ENCODE results near the gene SLC7A8.

DNA sequence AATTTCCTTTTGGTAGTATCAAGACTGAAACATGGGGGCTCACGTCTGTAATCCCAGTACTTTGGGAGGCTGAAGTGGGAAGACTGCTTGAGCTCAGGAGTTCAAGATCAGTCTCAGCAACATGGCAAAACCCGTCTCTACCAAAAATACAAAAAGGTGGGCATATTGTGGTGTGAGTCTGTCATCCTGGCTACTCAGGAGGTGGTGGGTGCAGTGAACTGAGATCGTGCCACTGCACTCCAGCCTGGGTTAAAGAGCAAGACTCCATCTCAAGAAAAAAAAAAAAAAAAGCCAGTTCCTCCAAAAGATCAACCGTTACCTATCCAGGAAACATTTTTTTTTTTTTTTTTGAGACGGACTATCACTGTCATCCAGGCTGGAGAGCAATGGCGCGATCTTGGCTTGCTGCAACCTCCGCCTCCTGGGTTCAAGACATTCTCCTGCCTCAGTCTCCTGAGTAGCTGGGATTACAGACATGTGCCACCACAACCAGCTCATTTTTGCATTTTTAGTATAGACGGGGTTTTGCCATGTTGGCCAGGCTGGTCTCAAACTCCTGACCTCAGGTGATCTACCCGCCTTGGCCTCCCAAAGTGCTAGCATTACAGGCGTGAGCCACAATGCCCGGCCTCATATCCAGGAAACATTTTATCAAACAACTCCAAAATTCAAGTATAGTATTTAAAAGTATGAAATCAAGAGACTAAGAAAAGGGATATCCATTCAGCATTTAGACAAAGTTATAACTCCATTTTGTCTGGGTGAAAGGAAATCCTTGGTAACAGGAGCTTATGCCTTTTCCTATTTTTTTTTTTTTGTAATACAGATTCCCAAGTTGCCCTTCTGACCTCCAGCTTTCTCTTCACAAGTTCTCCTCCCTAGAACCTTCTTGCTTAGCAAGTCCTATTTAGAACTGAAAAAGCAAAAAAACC, 91.9 kb downstream of the SLC7A8 start:
- TF ChIP-seq CTCF (IDR thresholded peaks at IDR 0.05), result no peak
- no peak for TF ChIP-seq POLR2A (IDR thresholded peaks at IDR 0.05)
